KG1 (cell line): ENCODE results near the gene DCST2.
A peak's percentile ranks its signal among the peaks of the same experiment; 100 is the strongest.

ENCODE experiments used
- DNase-seq: peaks from one replicate; lab custom pipeline; 2025; lab: John Stamatoyannopoulos, UW

DCST2 gene

DNA sequence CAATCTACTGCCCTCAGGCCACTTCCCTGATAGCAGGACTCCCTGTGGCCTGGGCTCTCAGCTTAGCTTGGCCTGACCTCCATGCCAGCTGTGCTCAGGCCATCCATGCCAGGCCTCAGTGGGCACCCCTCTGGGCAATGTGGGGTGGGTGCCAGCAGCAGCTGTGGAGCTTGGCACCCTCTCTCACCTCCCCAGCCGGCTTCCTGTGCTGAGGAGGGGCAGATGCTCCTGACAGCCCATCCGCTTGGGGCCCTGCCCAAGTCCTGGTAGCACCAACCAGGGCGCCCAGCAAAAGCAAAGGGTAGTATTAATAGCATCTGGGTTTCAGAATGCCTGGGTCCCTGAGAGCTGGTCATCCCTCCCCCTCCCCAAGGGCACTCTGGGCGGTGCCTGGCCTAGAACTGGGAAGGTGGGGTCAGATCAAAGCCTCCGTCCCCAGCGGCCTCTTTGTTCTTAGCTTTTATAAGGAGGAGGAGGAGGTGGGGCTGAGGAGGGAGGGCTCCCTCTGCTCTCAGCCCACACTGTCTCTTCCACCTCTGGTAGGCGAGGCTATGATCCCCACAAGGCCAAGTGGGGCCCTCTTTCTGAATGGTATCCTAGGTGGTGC, 36.1 kb upstream of the DCST2 start:
- DNase-seq: no peak

DNA sequence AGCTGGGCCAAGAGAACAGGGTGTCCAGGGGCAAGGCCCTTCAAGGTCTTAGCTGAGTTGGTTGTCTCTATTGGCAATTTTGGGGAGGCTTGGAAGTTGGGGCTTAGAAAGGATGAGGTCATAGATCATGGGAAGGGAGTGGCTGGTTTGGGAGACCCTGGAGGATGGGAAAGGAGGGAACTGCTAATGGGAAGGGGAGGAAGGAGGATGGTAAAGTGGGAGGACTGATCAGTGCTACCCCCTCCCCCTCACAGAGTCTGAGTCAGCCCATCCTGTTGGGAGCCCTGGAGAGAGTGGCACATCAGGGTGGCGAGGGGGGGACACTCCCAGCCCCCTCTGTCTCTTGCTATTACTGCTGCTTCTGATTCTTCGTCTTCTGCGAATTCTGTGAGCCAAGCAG, 35.0 kb upstream of the DCST2 start:
- no peak for DNase-seq

DNA sequence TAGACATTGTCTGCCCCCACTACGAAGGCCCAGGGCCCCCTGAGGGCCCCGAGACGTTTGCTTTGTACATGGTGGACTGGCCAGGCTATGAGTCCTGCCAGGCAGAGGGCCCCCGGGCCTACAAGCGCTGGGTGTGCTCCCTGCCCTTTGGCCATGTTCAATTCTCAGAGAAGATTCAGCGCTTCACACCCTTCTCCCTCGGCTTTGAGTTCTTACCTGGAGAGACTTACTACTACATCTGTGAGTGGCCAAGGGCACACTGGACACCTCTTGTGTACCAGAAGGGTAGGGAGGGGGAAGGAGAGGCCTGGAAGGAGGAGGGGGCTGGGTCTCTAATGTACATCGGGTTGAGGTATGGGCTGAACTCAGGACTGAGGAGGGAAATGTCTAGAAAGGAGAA, 33.2 kb upstream of the DCST2 start:
- no peak for DNase-seq

DNA sequence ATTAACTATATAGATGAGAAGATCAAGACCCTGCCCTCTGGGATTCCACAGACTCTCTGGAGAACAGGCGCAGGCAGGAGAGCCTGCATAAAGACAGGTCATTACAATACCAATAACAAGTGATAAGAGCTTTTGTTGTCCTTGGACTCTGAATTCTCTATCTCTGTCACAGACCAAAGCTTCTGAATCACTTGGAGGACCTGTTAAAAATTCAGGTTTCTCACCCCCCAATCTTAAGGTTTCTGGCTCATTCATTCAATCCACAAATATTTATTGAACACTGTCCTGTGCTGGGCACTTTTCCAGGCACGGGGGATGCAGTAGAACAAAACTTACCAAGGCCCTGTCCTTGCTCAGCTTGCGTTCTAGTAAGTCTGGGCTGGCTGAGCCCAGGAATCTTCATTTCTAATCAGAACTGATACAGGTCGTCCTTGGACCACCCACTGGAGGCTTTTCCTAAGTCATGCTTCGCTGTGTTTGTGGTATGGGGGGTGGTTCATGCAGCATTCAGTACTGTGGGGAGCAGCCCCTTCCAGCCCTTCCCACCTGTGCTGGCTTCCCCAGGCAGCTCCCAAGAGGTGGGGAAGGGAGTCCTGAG, 31.4 kb upstream of the DCST2 start:
- no peak for DNase-seq

DNA sequence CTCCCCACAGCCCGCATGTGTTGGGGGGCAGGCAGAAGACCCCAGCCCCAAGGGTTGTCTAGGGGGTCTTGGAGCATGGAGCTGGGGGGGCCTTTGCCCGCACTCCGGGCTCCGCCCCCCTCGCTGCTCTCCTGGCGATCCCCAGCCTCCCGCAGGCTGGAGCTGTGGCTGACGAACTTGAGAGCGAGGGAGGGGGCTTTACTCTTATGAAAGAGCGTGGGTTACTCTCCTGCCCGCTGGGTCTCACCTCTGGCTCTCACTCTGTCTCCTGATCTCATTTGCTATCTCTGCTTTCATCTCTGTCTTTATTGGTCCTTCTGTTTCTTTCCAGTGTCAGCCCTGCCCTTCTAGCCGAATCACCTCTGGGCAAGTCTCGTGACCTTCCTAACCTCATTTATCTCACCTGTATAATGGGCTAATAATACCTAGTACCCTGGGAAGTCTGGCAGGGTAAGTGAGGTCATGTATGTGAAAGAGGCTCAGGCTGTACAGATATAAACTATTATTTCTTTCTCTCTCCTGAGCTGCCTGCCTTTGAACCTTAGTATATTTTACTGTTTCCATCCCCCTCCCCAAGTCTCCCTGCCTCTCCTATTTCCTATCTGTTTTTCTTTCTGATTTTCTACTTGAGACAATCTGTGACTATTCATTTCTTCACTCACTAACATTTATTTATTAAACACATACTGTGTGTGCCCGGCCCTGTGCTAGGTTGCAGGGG, 30.7 kb upstream of the DCST2 start:
- no peak for DNase-seq

DNA sequence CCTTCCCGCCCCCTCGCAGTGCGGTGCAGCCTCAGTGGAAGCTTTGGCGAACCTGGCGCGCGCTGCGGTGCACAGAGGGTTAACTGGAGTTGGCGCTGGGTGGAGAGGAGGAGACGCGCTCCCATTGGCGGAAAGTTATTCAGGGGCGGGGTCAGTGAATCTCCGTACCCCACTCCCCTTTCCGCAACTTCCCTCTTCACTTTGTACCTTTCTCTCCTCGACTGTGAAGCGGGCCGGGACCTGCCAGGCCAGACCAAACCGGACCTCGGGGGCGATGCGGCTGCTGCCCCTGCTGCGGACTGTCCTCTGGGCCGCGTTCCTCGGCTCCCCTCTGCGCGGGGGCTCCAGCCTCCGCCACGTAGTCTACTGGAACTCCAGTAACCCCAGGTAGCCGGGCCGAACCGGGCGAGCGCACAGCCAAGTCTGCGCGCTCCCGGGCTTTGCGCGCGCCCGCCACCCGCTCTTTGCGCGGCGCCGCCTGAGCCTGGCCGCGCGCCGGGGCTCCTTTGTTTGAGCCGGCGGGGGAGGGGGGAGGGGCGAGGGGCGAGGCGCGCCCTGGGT, 30.0 kb upstream of the DCST2 start, which contains the start of gene EFNA4:
EFNA4 (plus strand) TSS at position 191 of the 561 bp plus-strand sequence; CDS start at position 275, 84 bp downstream.
- peak; percentile 74 for DNase-seq

DNA sequence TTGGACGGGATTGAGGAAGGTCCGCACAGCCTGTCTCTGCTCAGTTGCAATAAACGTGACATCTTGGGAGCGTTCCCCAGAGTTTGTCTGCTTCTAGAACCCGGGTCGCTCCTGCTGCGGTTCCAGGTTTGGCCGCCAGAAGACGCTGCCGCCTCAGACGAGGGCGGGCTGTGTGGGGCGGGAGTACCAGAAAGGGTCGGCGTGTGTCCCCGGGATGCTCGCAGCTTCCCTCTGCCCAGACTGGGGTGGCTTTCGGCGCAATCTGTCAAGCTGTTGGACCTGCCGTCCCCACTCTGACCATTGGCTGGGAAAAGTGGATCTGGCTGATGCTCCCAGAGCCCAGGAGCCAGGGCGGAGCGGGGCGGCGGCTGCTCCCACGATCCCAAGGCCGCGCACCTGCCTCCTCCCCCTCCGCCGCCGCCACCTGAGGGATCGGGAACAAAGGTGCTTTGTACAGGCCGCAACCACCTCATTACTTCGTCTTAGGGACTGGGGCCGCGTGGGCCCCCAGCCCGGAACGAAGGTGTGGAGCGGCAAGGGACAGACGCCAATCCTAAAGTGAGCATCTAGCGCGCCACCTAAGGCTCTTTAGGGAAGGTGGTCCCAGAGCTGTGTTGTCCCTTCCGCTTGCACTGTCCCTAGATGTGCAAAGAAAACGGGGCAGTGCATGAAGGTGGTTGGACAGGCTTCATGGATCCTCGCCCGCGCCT, 29.3 kb upstream of the DCST2 start:
- no peak for DNase-seq

DNA sequence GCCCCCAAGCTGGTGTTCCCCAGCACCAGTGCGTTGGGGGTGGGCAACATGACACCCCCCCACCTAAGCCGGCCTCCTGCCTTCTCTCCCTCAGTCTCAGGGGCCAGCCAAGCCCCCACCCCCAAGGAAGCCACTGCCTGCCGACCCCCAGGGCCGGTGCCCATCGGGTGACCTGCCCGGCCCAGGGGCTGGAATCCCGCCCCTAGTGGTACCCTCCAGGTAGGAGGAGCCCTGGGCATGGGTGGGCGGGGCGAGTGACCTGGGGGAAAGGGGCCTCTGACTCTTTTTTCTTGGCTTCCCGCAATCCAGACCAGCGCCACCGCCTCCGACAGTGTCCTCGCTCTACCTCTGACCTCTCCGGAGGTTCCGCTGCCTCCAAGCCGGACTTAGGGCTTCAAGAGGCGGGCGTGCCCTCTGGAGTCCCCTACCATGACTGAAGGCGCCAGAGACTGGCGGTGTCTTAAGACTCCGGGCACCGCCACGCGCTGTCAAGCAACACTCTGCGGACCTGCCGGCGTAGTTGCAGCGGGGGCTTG, 28.6 kb upstream of the DCST2 start:
- no peak for DNase-seq

DNA sequence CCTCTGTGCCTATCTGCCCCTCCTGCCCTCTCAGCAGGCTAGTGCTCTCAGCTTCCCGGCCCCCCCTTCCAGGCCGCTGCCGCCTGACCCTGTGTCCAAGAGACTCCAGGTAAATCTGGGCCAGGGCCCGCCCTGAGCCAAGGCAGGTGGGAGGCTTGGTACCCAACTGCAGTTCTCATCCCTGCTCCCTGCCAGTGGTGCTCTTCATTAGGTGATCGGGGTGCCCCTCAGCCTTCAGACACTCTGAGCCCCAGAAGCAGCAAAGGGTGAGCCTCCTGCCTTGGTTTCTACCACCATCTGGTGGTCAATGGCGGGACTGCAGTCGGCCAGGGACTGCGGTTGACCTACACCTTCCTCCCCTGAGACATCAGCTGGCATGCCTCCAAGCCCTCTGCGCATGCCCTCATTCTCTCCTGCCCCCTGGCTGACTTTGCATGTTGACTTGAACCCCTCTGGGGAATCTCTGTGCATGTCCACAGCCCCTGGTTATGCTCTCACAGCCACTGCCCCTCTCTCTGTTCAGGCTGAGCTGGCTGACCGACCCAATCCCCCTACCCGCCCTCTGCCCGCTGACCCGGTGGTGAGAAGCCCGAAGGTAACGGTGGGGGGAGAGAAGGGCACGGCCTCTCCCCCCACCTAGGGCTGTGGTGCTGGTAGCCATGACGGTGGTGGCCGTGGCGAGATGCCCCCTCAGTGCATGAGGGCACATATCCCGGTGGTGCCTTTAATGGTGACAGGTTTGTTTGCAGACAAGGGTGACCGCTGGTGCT, 28.0 kb upstream of the DCST2 start:
- DNase-seq: peak; percentile 73

DNA sequence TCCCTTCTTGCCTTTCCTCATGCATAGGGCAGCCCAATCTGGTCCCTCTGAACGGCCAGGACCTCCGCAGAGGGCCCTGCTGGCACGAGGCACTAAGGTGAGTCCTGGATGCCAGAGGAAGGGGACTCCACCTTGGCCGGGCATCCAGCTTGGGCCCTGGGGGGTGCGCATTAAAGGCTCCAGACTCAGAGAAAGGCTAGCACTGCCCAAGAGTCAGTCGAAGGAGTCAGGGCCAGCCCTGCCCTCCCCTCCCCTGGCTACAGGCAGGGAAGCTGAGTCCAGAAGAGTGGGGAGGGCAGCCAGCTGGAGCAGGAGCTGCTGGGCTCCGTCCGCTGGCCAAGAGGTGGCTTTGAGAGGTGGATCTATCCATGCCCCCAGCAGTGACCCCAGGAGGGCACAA, 27.2 kb upstream of the DCST2 start:
- no peak for DNase-seq

DNA sequence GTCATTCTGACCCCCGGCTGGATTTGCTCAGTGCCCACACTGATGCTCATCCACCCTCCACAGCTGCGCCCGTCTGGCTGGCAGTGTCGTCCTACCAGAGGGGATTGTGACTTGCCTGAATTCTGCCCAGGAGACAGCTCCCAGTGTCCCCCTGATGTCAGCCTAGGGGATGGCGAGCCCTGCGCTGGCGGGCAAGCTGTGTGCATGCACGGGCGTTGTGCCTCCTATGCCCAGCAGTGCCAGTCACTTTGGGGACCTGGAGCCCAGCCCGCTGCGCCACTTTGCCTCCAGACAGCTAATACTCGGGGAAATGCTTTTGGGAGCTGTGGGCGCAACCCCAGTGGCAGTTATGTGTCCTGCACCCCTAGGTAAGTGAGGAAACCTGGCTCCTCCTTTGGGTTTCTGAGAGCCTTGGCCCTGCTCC, 24.2 kb upstream of the DCST2 start:
- no peak for DNase-seq

DNA sequence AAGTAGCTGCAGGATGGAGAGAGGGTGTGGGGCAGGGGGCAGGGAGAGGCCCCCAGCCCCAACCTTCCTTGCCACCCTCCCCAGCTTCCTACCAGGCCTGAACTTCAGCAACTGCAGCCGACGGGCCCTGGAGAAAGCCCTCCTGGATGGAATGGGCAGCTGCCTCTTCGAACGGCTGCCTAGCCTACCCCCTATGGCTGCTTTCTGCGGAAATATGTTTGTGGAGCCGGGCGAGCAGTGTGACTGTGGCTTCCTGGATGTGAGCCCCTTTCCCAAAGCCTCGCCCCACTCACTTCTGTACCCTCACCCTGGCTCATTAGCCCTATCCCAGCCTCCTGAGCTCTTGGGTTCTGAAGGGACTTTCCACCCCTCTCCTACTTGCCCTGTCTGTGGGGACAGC, 23.5 kb upstream of the DCST2 start:
- no peak for DNase-seq

DNA sequence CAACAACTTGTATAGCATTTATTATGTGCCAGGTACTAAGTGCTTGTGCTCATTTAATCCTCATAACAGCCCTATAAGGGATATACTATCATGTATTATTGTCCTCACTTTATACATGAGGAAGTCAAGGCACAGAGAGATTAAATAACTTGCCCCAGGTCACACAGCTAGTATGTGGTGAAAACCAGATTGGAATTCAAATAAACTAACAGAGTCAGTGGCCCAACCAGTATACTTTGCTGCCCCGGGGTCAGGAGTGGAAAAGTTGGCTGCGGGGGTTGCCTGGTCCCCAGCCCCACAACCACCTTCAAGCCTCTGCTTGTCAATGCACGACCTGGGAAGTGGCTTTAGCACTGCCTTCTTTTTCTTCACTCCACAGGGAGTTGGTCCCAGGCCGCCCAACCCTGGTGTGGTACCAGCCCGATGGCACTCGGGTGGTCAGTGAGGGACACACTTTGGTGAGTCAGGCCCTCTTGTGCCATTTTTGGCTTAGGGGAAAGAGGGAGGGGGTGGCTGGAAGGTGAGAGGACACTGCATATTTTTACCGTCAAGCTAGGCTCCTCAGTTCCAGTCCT, 20.0 kb upstream of the DCST2 start:
- no peak for DNase-seq

DNA sequence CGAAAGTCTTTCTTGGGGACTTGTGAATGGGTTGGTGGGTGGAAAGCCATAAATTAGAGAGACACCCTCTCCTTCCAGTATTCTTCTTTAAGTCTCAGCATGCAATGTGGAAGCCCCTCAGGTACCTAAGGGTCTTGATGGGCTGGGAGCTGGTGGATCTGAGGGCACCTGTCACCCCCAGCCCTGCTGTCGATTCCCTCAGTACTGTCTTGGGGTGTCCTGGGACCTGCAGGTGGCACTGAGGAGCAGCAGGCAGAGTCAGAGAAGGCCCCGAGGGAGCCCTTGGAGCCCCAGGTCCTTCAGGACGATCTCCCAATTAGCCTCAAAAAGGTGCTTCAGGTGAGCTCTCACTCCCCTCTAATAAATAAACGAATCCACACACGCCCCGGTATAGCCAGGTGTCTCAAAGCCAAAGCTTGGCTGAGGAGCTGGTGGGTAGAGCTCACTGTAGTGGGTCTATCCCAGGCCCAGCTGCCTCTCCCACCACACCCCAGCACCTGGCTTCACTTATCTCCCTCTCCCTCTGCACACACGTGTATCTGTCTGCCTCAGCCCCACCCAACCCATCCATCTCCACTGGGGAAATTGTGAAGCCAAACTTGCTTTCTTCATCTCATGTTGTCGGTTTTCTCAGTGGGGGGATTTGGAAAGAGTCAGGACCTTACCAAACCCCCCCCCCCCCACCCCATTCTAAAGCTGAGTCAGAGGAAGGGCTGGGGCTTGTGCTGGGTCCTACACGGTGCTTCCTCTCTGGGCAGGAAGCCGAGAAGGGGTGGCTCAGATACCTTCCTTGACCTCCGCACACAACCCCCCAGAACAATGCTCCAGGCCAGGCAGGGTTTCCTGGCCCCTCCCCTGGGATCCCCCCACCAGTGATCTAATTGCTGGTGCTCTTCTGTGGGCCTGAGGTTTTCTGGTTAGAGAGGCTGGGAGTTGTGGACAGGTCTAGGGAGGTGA, 19.1 kb upstream of the DCST2 start:
- DNase-seq: no peak

DNA sequence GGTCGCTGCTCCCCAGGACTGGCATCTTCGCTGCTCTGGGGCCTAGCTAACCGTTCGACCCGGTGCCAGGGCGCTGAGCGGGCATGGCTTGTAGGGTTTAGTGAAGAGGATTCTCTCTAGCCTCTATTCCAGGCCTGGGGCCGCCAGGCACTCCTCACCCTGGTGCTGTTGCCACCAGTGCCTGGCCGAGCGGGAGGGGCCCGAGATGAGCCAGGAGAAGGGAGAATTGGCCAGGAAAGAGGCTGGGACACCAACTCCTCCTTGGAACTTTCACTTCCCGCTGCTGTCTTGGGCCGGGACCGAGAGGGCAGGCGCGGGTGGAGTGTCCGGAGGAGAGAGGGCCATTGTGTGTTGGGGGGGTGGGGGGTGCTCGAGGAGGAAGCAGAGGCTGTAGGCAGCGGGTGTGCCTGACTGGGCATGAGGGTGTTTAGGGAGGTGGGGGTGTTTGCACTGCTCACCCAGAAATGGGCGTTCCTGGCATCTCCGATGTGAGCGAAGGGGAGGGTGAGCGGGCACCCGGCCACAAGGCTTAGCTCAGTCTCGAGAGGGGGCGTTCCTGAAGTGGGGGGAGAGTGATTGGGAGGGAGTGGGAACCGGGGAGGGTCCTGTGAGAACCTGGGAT, 18.3 kb upstream of the DCST2 start:
- DNase-seq: peak; percentile 29

DNA sequence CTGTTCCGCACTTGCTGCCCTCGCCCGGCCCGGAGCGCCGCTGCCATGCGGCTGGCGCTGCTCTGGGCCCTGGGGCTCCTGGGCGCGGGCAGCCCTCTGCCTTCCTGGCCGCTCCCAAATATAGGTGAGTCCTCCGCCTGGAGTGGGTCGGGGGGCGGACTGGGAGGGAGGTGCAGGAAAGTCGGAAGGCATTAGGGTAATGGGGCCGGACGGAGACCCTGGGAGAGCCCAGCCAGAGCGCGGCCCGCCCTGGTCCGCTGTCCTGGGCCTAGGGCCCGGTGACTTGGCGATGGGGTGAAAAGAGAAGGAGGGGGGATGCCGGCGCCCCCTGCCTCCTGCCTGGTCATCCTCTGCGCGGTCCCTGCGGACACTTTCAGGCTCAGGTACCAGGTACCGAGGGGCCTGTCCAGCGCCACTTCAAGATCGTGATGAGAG, 17.8 kb upstream of the DCST2 start:
- no peak for DNase-seq

DNA sequence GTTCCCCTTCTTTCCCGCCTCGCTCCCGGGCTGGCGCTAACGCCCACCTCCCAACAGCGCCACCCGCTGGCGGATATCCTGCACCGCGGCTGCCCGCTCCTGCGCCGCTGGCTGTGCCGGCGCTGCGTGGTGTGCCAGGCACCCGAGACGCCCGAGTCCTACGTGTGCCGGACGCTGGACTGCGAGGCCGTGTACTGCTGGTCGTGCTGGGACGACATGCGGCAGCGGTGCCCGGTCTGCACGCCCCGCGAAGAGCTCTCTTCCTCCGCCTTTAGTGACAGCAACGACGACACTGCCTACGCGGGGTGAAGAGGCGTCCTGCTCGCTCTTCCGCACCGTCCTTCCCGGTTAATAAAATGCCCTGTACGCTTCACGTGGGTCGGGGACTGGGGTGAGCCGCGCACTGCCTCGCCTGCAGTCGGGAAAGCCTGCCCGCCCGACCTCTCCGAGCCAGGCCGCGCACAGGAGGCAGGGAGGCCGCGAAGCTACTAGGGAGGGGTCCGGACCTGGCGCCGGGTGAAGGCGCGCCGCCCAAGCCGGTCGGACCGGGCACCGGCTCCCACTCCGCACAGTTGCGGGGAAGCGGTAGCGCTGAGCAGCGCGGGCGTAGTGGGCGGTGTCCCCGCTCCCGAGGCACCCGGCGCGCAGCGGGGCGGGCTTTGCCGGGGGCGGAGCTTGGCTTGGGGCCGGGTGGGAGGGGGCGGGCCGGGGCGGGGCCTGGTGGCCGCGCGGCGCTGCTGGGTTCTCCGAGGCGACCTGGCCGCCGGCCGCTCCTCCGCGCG, 17.2 kb upstream of the DCST2 start, which contains the start of gene ADAM15:
ADAM15 (plus strand) TSS at position 757 of the 782 bp plus-strand sequence. CDS start 71 bp downstream, outside the sequence.
- DNase-seq: peak; percentile 47
